Activated CD8-positive, alpha-beta memory T cell treated with anti-CD3 and anti-CD28 coated beads, Interleukin-2, amount 50 U/mL, for 24 hours (primary cell): Measurements from ENCODE around the gene AHDC1.

ENCODE experiments used
- DNase-seq: peaks from one replicate; pipeline ENCODE4 v3.0.0-alpha.2; 2020; ENCODE audit errors: extremely low read depth

AHDC1 gene

GRCh38 chr1:27487966-27488884, 115.7 kb downstream of the AHDC1 start:
- DNase-seq, result no peak

DNA sequence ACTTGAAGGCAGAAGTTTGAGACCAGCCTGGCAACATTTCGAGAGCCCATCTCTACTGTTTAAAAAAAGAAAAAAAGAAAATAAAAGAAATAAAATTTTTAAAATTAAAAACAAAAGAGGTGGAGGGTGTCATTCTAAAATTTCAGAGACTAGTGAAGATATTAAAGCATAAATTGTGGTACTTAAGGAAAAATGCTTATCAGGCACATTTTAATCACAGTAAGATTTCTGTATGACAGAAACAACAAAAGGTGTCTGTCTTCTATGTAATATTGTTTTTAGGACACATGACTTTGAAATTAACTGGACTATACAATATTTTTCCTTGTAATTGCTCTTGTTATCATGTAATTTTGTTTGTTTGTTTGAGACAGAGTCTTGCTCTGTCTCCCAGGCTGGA, 118.6 kb downstream of the AHDC1 start:
- no peak for DNase-seq
